ENCODE data around the gene EPHB2. TPM values are rescaled to one million over a fixed set of nuclear protein-coding genes. Genes with fewer than 3 reads are reported as not detected.
"Not testable (repeated sequence)": the region's sequence is repeated elsewhere in the genome, so short reads cannot be mapped to it uniquely, and the experiment has no call there.

Gene EPHB2
- total and polyA plus RNA-seq, 3 donors from 2014 or later: 7.7 to 9.4 (median 8.2) TPM

DNA sequence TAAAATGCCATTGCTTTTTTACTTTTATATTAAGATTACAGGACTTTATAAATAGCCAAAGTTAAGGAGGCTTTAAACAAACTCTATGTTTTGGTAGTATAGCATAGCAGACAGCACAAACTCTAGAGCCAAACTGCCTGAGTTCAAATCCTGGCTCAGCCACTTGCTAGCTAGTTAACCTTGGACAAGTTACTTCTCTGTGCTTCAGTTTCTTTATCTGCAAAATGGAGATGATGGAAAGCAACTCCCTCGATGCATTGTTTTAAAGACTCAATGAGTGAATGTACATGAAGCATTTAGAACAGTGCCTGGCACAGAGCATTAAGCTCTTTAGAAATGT, 36.3 kb upstream of the EPHB2 start:
- Histone ChIP-seq H3K27ac (no peak overlapping the region), H3K4me1 (no peaks in the 10 kb centered on the region), H3K36me3 (ENCODE audit: low read depth, missing control alignments) (no peaks in the 10 kb centered on the region), H3K9me3 (no peaks in the 10 kb centered on the region), H3K27me3 (no peaks in the 10 kb centered on the region), H3K4me3 (no peak overlapping the region)
- TF ChIP-seq CTCF (IDR thresholded peaks at IDR 0.05): no peak
- no peak for TF ChIP-seq POLR2A (IDR thresholded peaks at IDR 0.05)
- intact Hi-C loops (cut with DNase I; ENCODE audit: low total_unique reads): no loop called here
- no peak for DNase-seq
- 54 to 66% methylated on average over 1 of the region's 1 CpG for WGBS, 2 donors

GRCh38 chr1:22676151-22676550, 34.5 kb upstream of the EPHB2 start:
- H3K4me1 ChIP-seq; H3K27me3 ChIP-seq; H3K27ac ChIP-seq; DNase-seq; H3K36me3 ChIP-seq (ENCODE audit: low read depth, missing control alignments); H3K9me3 ChIP-seq; intact Hi-C loops (cut with DNase I; ENCODE audit: low total_unique reads): not testable (repeated sequence)
- 67 to 85% methylated on average over 15 of the region's 15 CpGs for WGBS, 2 donors
- peak overlapping the region in 1 of 2 donors; percentile 31 for H3K4me3 ChIP-seq

- Histone ChIP-seq H3K27ac (no peak overlapping the region), H3K4me3 (peak overlapping the region in 1 of 2 donors; percentile 31), H3K27me3 (no peaks in the 10 kb centered on the region), H3K4me1 (no peaks in the 10 kb centered on the region), H3K36me3 (ENCODE audit: low read depth, missing control alignments) (no peaks in the 10 kb centered on the region), H3K9me3 (no peaks in the 10 kb centered on the region)
- intact Hi-C loops (cut with DNase I; ENCODE audit: low total_unique reads): no loop called here
- WGBS, 2 donors: 67 to 77% methylated on average over 9 to 37 of the region's 37 CpGs
- no peak for DNase-seq
- no peak for TF ChIP-seq CTCF (IDR thresholded peaks at IDR 0.05)
- no peak for TF ChIP-seq POLR2A (IDR thresholded peaks at IDR 0.05)
Measured at GRCh38 chr1:22676916-22677583, 33.6 kb upstream of the EPHB2 start.

- no peak overlapping the region for H3K27ac ChIP-seq
- 60 to 66% methylated on average over 10 to 13 of the region's 13 CpGs for WGBS, 2 donors
- TF ChIP-seq CTCF (IDR thresholded peaks at IDR 0.05): no peak
- no peak for TF ChIP-seq POLR2A (IDR thresholded peaks at IDR 0.05)
Measured at GRCh38 chr1:22677931-22678896, 32.4 kb upstream of the EPHB2 start.

DNA sequence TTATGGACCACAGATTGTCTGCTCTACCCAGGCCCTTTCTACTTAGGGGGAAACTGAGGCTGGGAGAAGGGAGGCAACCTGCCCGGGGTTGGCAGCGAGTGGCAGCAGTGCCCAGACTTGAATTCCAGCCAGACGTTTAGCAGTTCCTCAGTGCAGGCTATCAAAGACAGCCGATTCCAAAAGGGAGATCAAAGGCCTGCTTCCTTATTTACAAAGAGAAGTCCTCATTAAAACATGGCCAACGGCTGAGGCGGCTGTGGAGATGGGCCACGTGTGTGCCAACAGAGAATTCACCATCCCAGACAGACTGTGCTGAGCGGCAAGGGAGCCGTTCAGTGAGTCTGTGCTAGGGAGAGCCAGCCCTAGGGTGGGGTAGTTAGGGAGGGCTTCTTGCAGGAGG, 29.9 kb upstream of the EPHB2 start:
- H3K36me3 ChIP-seq (ENCODE audit: low read depth, missing control alignments): no peaks in the 10 kb centered on the region
- H3K9me3 ChIP-seq: no peaks in the 10 kb centered on the region
- TF ChIP-seq POLR2A (IDR thresholded peaks at IDR 0.05) (no peak), CTCF (IDR thresholded peaks at IDR 0.05) (no peak)
- peaks cover 11% of the 10 kb centered on the region for H3K4me1 ChIP-seq
- intact Hi-C loops (cut with DNase I; ENCODE audit: low total_unique reads): no loop called here
- 85 to 86% methylated on average over 9 of the region's 9 CpGs for WGBS, 2 donors
- no peak for DNase-seq
- H3K27ac ChIP-seq: no peak overlapping the region
- no peaks in the 10 kb centered on the region for H3K27me3 ChIP-seq
- H3K4me3 ChIP-seq: no peak overlapping the region

More at GRCh38 chr1:22677931-22678896, 32.4 kb upstream of the EPHB2 start:
- H3K36me3 ChIP-seq (ENCODE audit: low read depth, missing control alignments): no peaks in the 10 kb centered on the region
- intact Hi-C loops (cut with DNase I; ENCODE audit: low total_unique reads): no loop called here
- H3K9me3 ChIP-seq: no peaks in the 10 kb centered on the region
- H3K4me3 ChIP-seq: no peak overlapping the region
- no peaks in the 10 kb centered on the region for H3K4me1 ChIP-seq
- no peaks in the 10 kb centered on the region for H3K27me3 ChIP-seq
- no peak for DNase-seq

Measured in testis (tissue), 3 donors.